Measurements from ENCODE around the gene SRSF6.

SRSF6 gene

GRCh38 chr20:43465625-43465943 lies 7.9 kb downstream of the SRSF6 start:
- Histone ChIP-seq H3K27ac (replicated peaks) (no peak overlapping the region), H3K4me3 (replicated peaks; ENCODE audit: insufficient read depth, low read length) (no peak overlapping the region)
- no peak for DNase-seq (ENCODE audit: low read depth in 1 of 2, low spot score in 1 of 2)

DNA sequence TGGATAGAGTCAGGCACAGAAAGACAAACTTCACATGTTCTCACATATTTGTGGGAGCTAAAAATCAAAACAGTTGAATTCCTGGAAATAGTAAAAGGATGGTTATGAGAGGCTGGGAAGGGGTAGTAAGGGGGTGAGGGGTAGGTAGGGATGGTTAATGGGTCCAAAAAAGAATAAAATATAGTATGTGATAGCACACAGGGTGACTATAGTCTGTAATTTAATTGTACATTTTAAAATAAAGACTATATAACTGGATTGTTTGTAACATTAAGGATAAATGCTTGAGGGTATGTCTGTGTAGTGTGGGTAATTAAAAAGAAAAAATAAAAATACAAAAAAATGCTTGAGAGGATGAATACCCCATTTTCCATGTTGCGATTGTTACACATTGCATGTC lies 9.9 kb downstream of the SRSF6 start:
- no peak overlapping the region for H3K4me3 ChIP-seq (replicated peaks; ENCODE audit: insufficient read depth, low read length)
- no peak overlapping the region for H3K27ac ChIP-seq (replicated peaks)
- TF ChIP-seq POLR2AphosphoS5 (IDR thresholded peaks at IDR 0.05; ENCODE audit: low read depth), result no peak
- TF ChIP-seq GABPA (IDR thresholded peaks at IDR 0.05; ENCODE audit: low read depth), result no peak
- TF ChIP-seq, protein P1, sequence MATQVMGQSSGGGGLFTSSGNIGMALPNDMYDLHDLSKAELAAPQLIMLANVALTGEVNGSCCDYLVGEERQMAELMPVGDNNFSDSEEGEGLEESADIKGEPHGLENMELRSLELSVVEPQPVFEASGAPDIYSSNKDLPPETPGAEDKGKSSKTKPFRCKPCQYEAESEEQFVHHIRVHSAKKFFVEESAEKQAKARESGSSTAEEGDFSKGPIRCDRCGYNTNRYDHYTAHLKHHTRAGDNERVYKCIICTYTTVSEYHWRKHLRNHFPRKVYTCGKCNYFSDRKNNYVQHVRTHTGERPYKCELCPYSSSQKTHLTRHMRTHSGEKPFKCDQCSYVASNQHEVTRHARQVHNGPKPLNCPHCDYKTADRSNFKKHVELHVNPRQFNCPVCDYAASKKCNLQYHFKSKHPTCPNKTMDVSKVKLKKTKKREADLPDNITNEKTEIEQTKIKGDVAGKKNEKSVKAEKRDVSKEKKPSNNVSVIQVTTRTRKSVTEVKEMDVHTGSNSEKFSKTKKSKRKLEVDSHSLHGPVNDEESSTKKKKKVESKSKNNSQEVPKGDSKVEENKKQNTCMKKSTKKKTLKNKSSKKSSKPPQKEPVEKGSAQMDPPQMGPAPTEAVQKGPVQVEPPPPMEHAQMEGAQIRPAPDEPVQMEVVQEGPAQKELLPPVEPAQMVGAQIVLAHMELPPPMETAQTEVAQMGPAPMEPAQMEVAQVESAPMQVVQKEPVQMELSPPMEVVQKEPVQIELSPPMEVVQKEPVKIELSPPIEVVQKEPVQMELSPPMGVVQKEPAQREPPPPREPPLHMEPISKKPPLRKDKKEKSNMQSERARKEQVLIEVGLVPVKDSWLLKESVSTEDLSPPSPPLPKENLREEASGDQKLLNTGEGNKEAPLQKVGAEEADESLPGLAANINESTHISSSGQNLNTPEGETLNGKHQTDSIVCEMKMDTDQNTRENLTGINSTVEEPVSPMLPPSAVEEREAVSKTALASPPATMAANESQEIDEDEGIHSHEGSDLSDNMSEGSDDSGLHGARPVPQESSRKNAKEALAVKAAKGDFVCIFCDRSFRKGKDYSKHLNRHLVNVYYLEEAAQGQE (IDR thresholded peaks at IDR 0.05; ENCODE audit: insufficient replicate concordance, low read depth), result no peak
- TF ChIP-seq SPI1 (IDR thresholded peaks at IDR 0.05; ENCODE audit: borderline replicate concordance, low read depth), result no peak
- no peak for TF ChIP-seq CTCF (IDR thresholded peaks at IDR 0.05; ENCODE audit: insufficient read depth, low read length)
- no peaks in the 10 kb centered on the region for H3K27me3 ChIP-seq (ENCODE audit: insufficient read depth, poor library complexity, severe bottlenecking)
- no peak for DNase-seq (ENCODE audit: low read depth in 1 of 2, low spot score in 1 of 2)

More at GRCh38 chr20:43465625-43465943, 7.9 kb downstream of the SRSF6 start:
- H3K27me3 ChIP-seq (ENCODE audit: insufficient read depth, poor library complexity, severe bottlenecking), result no peaks in the 10 kb centered on the region
- TF ChIP-seq, protein P1 (IDR thresholded peaks at IDR 0.05; ENCODE audit: insufficient replicate concordance, low read depth), result no peak
- TF ChIP-seq CTCF (IDR thresholded peaks at IDR 0.05; ENCODE audit: insufficient read depth, low read length), result no peak
- TF ChIP-seq SPI1 (IDR thresholded peaks at IDR 0.05; ENCODE audit: borderline replicate concordance, low read depth), result no peak
- 0 out of 2 replicates have a peak, but pooled peaks have one; percentile 23 for TF ChIP-seq POLR2AphosphoS5 (IDR thresholded peaks at IDR 0.05; ENCODE audit: low read depth)
- no peak for TF ChIP-seq GABPA (IDR thresholded peaks at IDR 0.05; ENCODE audit: low read depth)

DNA sequence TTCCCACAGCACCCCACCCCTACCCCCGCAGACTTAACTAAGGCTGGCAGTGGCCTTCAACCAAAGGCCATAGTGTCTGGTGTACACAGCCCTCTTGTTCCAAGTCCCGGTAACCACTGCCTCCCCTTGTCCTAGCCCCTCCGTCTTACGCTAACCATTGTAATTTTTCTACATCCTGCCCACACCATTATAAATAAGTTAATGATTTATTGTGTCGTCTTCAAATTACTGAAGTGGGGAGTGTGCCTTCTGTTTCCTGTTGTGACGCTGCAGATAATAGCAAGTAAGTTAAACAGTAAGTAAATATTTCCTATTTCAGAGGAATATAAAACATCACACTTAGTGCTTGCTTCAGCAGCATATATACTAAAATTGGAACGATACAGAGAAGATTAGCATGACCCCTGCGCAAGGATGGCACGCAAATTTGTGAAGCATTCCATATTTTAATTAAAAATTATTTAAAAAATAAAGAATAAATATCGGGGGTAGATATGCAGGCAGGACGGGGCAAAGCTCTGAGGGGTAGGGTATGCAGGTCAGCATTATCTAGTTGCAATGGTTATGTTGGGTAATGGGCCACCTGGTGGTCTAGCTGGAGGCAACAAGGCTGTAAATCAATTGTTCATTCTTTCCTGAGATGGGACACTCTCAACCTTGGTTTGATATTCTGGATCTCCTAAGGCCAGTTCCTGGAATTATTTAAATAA lies 15.1 kb downstream of the SRSF6 start:
- TF ChIP-seq GABPA (IDR thresholded peaks at IDR 0.05; ENCODE audit: low read depth) (no peak), POLR2AphosphoS5 (IDR thresholded peaks at IDR 0.05; ENCODE audit: low read depth) (no peak), CTCF (IDR thresholded peaks at IDR 0.05; ENCODE audit: insufficient read depth, low read length) (no peak), SPI1 (IDR thresholded peaks at IDR 0.05; ENCODE audit: borderline replicate concordance, low read depth) (no peak)
- TF ChIP-seq, protein P1 (IDR thresholded peaks at IDR 0.05; ENCODE audit: insufficient replicate concordance, low read depth), result no peak
- DNase-seq (ENCODE audit: low read depth in 1 of 2, low spot score in 1 of 2), result no peak
- no peak overlapping the region for H3K27ac ChIP-seq (replicated peaks)
- no peak overlapping the region for H3K4me3 ChIP-seq (replicated peaks; ENCODE audit: insufficient read depth, low read length)
- H3K27me3 ChIP-seq (ENCODE audit: insufficient read depth, poor library complexity, severe bottlenecking), result no peaks in the 10 kb centered on the region
